Upper lobe of left lung (tissue), 6 donors: Measurements from ENCODE around the gene GCNT4. TPM values are rescaled to one million over a fixed set of nuclear protein-coding genes. Genes with fewer than 3 reads are reported as not detected.

Source experiments
- ATAC-seq, 2 donors: fragments of 200-7000 bp; cut with Tn5 transposase; one replicate each; pipeline ENCODE4 v1.9.1; 2022; ENCODE audit warnings: mild to moderate bottlenecking in 2 of 2, moderate library complexity in 2 of 2; ENCODE audit not compliant: low FRiP score in 2 of 2
- DNase-seq, 2 donors: peaks; one replicate each; pipeline ENCODE4 v3.0.0-alpha.2; 2019 to 2020
- H3K27ac ChIP-seq, 4 donors: fragments of 200-600 bp; sonication (generic); one replicate each; pipeline ENCODE4 v1.5.1; 2016 to 2019
- H3K27me3 ChIP-seq, 4 donors: fragments of 200-600 bp; sonication (generic); one replicate each; pipeline ENCODE4 v1.5.1; 2017 to 2019
- H3K36me3 ChIP-seq, 4 donors: fragments of 200-600 bp; sonication (generic); one replicate each; pipeline ENCODE4 v1.5.1; 2016 to 2019
- H3K4me1 ChIP-seq, 4 donors: fragments of 200-600 bp; sonication (generic); one replicate each; pipeline ENCODE4 v1.5.1; 2018 to 2019
- H3K4me3 ChIP-seq, 4 donors: fragments of 200-600 bp; sonication (generic); one replicate each; pipeline ENCODE4 v1.5.1; 2017 to 2019; ENCODE audit warnings: mild to moderate bottlenecking in 2 of 4, moderate library complexity in 1 of 4
- H3K9me3 ChIP-seq, 4 donors: fragments of 200-600 bp; sonication (generic); one replicate each; pipeline ENCODE4 v1.5.1; 2018 to 2019
- EP300 ChIP-seq, 4 donors: sonication (generic); formaldehyde crosslinking; IDR thresholded peaks; one replicate each; pipeline ENCODE4 v1.5.1; 2017; ENCODE audit warnings: antibody characterized with exemption in 4 of 4, control low read depth in 2 of 4
- POLR2A ChIP-seq, 4 donors: fragments of 450-650 bp; IDR thresholded peaks; one replicate each; pipeline ENCODE4 v1.5.1; 2016 to 2017; ENCODE audit warnings: antibody characterized with exemption in 4 of 4, mild to moderate bottlenecking in 2 of 4
- POLR2AphosphoS5 ChIP-seq, 2 donors: sonication (generic); formaldehyde crosslinking; IDR thresholded peaks; one replicate each; pipeline ENCODE4 v1.5.1; 2017; ENCODE audit warnings: antibody characterized with exemption in 2 of 2
- WGBS, 2 donors: methylation state at CpG; one replicate each; pipeline ENCODE4 v1.1.5; 2017 to 2018; 5-methylcytosine and 5-hydroxymethylcytosine counted together
- total RNA-seq, 6 donors: library from RNA; depleted of rRNA in 4 of 6; stranded (reverse); fragments of >200 nt in 4 of 6; gene quantifications; one replicate each; pipeline versions ENCODE4 v1.1.0 to v1.2.1, GENCODE V29; 2016 to 2021
- TF ChIP-seq, protein P1 (sequence below), 6 experiments: fragments of 450-650 bp in 4 of 6; fragments of 200-600 bp in 2 of 6; sonication (generic) in 2 of 6; IDR thresholded peaks; one replicate each; pipeline ENCODE4 v1.5.1; 2016 to 2019; ENCODE audit warnings: antibody characterized with exemption in 6 of 6
- donor health status: DM: no; HTN: no; CAD: no; lungs with moderate emphysema.
- donor health status: DM: no; HTN: yes; CAD: no; lungs with severe emphysema.

The GCNT4 gene
- total RNA-seq, 6 donors from 2014 or later, result 0.33 to 3.6 (median 1.8) TPM

DNA sequence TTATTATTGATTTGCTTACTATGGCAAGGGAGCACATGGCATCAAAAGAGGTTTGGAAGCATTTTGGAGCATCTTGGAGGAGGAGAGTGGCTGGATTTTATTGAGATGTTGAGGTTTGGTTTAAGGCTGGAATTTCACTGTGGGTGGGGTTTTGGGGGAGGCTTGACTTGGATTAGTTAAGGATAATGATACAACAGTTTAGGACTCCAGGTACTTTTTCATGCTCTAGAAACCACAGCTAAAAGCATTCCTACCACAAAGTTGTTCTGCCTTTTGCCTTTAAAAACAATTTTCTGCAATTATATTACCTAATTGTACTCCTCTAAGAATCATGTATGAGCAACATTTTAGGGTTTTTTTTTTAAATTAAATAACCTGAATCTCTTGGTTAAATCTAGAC, 5.0 kb downstream of the GCNT4 start:
- no peaks in the 10 kb centered on the region for H3K9me3 ChIP-seq
- no peaks in the 10 kb centered on the region for H3K36me3 ChIP-seq
- no peak overlapping the region for H3K27ac ChIP-seq
- H3K4me1 ChIP-seq, result peaks cover 8 to 26% (median 10%) of the 10 kb centered on the region in 4 donors
- no peaks in the 10 kb centered on the region for H3K27me3 ChIP-seq
- TF ChIP-seq EP300 (IDR thresholded peaks at IDR 0.05) (no peak), POLR2A (IDR thresholded peaks at IDR 0.05) (no peak), POLR2AphosphoS5 (IDR thresholded peaks at IDR 0.05) (no peak)
- TF ChIP-seq, protein P1, sequence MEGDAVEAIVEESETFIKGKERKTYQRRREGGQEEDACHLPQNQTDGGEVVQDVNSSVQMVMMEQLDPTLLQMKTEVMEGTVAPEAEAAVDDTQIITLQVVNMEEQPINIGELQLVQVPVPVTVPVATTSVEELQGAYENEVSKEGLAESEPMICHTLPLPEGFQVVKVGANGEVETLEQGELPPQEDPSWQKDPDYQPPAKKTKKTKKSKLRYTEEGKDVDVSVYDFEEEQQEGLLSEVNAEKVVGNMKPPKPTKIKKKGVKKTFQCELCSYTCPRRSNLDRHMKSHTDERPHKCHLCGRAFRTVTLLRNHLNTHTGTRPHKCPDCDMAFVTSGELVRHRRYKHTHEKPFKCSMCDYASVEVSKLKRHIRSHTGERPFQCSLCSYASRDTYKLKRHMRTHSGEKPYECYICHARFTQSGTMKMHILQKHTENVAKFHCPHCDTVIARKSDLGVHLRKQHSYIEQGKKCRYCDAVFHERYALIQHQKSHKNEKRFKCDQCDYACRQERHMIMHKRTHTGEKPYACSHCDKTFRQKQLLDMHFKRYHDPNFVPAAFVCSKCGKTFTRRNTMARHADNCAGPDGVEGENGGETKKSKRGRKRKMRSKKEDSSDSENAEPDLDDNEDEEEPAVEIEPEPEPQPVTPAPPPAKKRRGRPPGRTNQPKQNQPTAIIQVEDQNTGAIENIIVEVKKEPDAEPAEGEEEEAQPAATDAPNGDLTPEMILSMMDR (IDR thresholded peaks at IDR 0.05), result no peak
- DNase-seq (no peak), ATAC-seq (no peak)
- no peak overlapping the region for H3K4me3 ChIP-seq

DNA sequence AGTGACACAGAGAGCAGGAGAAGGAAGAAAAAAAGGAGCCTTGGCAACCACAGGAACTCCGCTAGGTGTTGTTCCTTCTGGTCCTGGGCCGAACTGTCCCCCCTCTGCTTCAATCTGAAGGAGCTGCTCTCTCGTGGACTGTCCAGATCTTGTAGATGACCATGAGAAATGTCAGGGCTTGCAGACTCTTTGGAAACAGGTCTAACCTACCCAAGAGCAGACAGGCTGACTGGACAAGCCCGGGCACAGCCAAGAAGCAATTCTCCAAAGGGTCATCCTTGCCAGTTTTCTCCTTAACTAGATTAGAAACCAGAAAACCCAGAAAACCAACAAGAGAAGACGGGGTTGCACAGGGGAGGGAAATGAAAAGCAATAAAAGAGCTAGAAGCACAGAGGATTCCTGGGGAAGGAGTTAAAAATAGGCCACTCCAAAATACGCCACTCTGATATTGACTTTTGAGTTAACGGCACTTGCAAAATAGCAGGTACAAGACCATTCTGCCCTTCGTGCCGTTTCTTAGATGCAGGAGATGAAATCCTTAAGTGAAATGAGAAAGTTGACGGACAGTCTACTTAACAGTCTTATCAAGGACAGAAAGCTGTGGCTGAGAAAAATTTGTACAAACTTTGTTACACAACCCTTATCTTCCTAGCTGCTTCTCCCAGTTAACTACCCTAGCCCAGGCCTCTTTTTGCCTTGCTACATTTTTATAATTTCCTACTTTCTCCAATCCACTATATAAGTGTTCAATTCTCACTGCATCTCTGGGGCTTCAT, 5.8 kb downstream of the GCNT4 start:
- WGBS, 2 donors, result 59 to 68% methylated on average over 10 of the region's 10 CpGs
- Histone ChIP-seq H3K36me3 (no peaks in the 10 kb centered on the region), H3K27ac (no peak overlapping the region), H3K27me3 (no peaks in the 10 kb centered on the region), H3K4me1 (peaks cover 2 to 20% (median 10%) of the 10 kb centered on the region in 4 donors), H3K9me3 (no peaks in the 10 kb centered on the region), H3K4me3 (no peak overlapping the region)
- ATAC-seq, result no peak
- no peak for TF ChIP-seq POLR2A (IDR thresholded peaks at IDR 0.05)
- TF ChIP-seq, protein P1 (IDR thresholded peaks at IDR 0.05), result no peak
- TF ChIP-seq POLR2AphosphoS5 (IDR thresholded peaks at IDR 0.05), result no peak
- TF ChIP-seq EP300 (IDR thresholded peaks at IDR 0.05), result no peak
- no peak for DNase-seq

- 89 to 94% methylated on average over 2 of the region's 2 CpGs for WGBS, 2 donors
Measured at GRCh38 chr5:75045071-75045470, 7.3 kb downstream of the GCNT4 start.

DNA sequence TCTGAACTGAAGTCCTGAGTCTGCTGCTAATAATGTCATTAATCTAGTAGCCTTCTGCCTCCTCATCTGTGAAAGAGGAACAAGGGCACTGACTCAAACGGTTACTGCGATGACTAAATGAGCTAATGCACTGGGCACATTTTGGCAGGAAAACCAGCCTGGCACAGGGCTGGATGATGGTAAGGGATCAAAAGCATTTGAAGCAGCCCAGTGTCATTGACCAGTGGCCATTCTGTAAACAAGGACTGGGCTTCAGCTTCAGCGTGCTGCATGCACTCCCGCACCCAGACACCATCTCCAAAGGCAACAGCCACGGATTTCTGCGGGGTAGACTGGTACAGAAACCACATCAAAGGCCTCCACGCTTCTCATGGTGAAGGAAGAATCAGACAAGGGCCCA, 8.0 kb downstream of the GCNT4 start:
- DNase-seq (no peak), ATAC-seq (no peak)
- Histone ChIP-seq H3K36me3 (no peaks in the 10 kb centered on the region), H3K27me3 (no peaks in the 10 kb centered on the region), H3K27ac (no peak overlapping the region), H3K4me1 (peaks cover 0 to 9% (median 0%) of the 10 kb centered on the region in 4 donors), H3K9me3 (no peaks in the 10 kb centered on the region), H3K4me3 (no peak overlapping the region)
- 71 to 80% methylated on average over 7 of the region's 7 CpGs for WGBS, 2 donors
- TF ChIP-seq POLR2A (IDR thresholded peaks at IDR 0.05), result no peak
- TF ChIP-seq, protein P1 (IDR thresholded peaks at IDR 0.05), result no peak
- no peak for TF ChIP-seq EP300 (IDR thresholded peaks at IDR 0.05)
- TF ChIP-seq POLR2AphosphoS5 (IDR thresholded peaks at IDR 0.05), result no peak

More at GRCh38 chr5:75045071-75045470, 7.3 kb downstream of the GCNT4 start:
- Histone ChIP-seq H3K27me3 (no peaks in the 10 kb centered on the region), H3K9me3 (no peaks in the 10 kb centered on the region), H3K4me3 (no peak overlapping the region), H3K4me1 (peaks cover 0 to 15% (median 6%) of the 10 kb centered on the region in 4 donors), H3K36me3 (no peaks in the 10 kb centered on the region), H3K27ac (no peak overlapping the region)
- TF ChIP-seq POLR2A (IDR thresholded peaks at IDR 0.05) (no peak), POLR2AphosphoS5 (IDR thresholded peaks at IDR 0.05) (no peak), EP300 (IDR thresholded peaks at IDR 0.05) (no peak)
- TF ChIP-seq, protein P1 (IDR thresholded peaks at IDR 0.05), result no peak
- ATAC-seq (no peak), DNase-seq (no peak)
